Activated CD4-positive, CD25-positive, alpha-beta regulatory T cell (primary cell): ENCODE measurements around the gene GPBP1.
A peak's percentile ranks its signal among the peaks of the same experiment; 100 is the strongest.
"Not testable (repeated sequence)": the region's sequence is repeated elsewhere in the genome, so short reads cannot be mapped to it uniquely, and the experiment has no call there.

ENCODE experiments used
- DNase-seq, 4 experiments: peaks; one replicate each; lab custom pipeline; 2025; lab: John Stamatoyannopoulos, UW

GPBP1 gene

DNA sequence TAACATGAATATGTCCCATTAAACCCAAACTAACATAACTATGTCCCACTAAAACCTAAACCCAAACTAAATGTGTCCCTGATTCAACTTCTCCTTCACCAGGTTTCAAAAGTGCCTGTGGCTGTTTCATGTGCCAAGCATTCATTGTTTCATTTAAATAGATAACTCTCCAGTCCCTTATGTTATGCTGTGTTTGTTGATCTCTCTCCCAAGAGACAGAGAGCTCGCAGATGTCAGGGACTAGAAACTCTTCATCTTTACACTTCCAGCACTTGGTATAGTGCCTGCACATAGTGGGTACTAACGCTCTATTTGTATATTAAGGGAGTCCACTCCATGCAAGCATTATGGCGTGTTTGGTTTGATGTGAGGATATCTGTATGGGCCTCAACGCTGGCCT lies 118.0 kb downstream of the GPBP1 start:
- no peak for DNase-seq

DNA sequence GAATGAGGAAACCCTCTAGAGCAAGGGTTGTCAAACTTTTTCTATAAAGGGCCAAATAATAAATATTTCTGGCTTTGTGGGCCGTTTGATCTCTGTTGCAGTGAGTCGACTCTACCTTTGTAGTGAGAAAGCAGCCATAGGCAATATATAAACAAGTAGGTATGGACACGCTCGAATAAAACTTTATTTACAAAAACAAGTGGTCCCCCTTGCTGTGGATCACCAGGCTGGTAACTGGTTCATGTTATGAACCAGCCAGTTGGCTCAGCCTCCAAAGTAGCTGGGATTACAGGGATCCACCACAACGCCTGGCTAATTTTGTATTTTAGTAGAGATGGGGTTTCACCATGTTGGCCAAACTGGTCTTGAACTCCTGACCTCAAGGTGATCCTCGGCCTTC lies 118.5 kb downstream of the GPBP1 start:
- DNase-seq, result no peak

DNA sequence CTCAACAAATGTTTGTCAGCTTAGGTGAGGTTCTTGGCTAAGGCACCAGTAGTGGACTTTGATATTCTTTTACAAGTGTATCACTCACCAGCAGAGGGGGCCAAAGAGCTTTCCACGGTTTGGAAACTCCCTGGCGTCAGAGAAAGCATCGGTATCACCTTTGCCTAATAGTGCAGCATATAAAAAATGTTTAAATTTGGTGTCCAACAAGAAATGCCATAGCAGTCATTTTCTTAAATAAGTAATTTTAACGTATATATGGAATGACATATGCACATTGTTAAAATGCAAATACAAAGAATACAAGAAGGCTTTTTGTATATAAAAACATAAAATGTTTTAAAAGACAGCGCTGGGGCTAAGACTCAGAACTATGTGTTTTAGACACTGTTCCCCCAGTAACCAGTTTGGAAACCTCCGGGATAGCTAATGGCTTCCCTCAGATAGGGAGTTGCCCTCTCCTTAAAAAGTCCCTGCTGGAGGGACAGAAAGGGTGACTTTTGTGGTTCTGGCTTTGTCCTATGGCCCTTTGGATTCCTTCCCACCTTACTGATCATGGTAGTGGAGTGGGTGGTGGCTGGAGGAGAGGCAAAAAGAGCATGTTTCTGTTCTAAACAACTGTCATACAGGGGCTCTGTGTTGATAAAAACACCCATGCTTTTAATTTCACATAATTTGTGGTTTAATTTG lies 124.6 kb downstream of the GPBP1 start:
- peak; percentile 59 to 74 (median 70) for DNase-seq

DNA sequence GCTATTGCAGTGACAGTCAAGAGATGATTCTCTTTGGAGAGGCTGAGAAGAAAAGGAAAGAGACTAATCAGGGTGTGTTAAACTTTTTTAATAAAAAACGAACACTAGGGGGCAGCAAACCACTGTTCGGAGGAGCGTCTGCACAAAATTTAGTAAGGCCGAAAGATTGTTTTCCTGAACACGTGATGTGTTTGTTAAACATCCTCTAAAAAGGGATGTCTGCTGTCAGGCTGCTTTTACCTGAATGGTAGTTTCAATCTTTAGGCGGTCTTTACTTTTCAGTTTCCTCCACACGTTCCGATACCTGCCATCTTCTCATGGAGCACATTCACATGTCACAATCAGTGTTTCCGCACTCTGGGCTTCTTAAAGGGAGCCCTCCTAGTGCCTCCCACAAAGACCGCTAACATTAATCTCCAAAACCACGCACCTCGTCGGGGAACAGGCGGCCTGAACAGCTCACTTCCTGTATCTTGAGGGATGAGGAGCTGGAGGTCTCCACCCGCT lies 125.2 kb downstream of the GPBP1 start:
- peak in 2 of 4 experiments; percentile 2 to 4 for DNase-seq

DNA sequence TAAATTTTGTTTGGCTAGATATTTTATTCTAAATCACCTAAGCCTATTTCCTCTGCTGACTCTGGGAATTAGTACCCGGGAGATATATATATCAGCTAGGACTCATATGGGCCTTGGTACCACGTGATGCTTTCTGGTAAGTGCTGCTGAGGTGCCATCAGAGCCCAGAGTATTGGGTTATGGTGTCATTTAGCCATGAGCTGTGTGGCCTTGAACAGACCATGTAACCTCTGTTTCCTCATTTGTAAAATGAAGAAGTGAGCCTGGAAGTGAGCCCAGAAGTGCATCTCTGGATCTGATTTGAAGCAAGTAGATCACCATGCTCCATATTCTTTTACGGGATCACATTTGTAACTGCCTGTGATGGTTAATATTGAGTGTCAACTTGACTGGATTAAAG lies 126.1 kb downstream of the GPBP1 start:
- DNase-seq, result no peak

DNA sequence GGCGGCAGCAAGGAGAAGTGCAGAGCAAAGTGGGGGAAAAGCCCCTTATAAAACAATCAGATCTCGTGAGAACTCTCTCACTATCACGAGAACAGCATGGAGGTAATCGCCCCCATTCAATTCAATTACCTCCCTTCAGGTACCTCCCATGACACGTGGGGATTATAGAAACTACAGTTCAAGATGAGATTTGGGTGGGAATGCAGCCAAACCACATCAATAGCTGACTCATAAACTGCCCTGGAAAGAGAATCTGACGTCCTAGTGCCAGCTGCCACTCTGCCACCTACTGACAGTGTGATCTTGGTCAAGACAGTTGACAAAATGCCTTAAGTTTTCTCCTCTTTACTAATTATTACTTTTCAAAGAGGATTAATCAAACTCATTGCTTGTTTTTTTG lies 128.3 kb downstream of the GPBP1 start:
- DNase-seq, result no peak

DNA sequence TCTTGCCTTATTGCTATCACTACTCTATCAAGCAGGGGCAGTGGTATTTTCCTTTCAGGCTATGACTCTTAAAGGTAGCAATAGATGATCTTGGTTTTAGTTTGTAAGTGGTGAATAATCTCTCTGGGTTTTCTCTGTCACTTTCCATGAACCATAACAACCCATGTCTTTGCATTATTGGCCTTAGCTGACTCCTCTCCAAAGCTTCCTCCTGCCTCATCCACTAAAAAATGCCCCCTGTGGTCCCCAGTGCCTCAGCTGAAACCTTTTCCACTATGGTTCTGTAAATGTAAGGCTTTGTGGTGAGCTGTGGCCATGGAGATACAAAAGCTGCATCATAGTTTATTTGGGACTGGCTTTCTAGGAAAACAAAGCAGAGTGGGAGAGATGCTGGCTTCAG lies 128.8 kb downstream of the GPBP1 start:
- no peak for DNase-seq

DNA sequence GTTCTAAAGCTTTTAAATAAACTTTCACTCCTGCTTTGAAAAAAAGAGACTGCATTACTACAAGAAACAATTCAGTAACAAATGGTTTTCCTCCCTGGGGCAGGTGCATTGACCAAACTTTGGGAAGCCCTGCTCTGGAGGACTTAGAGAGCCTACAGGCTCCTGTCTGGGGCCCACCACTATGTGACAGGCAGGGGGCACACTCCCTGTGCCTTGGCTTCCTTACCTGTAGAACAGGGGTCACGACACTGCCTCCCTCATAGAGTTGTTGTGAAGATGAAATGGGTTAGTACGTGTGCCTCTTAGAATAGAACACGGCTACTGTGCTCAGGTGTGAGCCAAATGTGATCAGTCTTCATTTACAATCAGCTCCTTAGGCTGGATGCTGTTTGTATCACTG lies 130.1 kb downstream of the GPBP1 start:
- DNase-seq, result no peak

DNA sequence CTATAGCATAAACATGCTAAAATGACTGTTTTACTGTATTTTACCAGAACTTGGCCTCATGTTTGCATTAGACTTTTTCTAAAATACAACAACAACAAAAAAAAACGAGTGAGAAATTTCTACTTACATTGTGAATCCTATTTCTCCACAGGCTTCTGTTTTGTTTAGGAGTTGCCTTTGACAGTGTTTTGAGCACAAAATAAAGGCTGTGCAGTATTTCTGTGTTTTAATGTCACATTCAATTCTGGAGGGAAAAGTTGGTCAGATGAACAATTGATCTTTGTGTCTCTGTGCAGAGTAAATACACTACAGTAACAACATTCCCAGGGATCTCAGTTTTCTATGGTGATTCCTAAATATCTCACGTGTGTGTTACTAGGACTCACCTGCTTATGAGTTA lies 131.1 kb downstream of the GPBP1 start:
- no peak for DNase-seq

DNA sequence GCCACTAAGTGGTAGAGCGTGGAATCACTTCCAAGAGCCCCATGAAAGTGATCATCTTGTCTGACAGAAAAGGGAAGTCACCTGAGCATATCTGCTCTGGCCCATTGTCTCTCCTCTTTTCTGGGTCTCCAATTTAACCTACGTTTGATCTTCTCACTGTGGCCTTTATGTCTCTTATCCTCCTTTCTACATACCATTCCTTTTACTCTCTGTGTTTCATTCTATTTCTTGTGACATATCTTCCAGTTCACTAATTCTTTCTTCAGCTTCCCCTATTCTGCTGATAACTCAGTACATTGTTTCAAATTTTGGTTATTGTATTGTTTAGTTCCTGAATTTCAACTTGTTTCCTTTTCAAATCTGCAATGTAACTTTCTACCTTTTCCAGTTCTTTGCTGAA lies 132.5 kb downstream of the GPBP1 start:
- DNase-seq, result no peak

DNA sequence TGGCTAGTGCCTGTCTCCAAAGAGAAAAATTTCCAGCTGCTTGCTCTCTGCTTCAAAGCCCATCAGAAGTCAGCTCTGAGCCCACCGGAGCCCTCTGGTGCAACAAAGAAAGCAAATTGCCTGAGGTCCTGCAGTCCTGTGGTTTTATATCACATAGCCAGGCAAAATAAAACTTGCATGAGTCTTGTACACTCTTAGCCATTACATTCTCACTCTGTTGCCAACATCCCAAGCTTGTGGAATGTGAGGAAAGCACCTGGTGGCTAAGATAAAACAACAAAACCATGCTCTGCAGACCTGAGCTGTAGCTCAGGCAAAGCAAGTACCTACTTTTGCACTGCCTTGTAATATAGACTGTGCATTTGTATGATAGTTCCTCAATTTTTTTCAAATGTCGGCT lies 133.7 kb downstream of the GPBP1 start:
- no peak for DNase-seq

DNA sequence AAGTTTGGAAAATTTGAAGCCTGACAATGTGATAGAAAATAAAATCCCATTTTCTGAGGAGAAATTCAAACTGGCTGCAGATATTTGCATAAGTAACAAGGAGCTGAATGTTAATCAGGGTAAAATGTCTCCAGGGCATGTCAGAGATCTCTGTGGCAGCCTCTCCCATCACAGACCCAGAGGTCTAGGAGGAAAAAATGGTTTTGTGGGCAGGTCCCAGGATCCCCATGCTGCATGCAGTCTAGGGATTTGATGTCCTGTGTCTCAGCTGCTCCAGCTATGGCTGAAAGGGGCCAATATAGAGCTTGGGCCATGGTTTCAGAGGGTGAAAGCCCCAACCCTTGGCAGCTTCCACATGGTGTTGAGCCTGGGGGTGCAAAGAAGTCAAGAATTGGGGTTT lies 135.2 kb downstream of the GPBP1 start:
- not testable (repeated sequence) for DNase-seq

DNA sequence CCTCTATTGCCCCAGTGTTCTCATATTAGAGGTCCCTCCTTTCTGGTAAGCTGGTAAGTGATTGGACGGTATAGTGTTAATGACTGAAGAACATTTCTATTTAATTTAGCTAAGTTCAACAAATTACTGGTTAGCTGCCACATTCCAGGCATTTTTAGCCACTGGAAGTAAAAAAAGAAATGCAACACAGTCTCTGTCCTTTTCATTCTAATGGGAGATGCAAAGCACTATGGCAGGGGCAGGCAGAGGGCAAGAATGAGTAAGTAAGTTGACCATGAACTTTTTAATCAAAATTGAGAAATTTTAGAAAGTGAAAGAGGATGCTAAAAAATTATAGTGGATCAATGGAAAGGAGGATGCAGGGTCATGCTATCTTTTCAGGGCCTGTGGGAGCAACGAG lies 137.4 kb downstream of the GPBP1 start:
- DNase-seq, result no peak

DNA sequence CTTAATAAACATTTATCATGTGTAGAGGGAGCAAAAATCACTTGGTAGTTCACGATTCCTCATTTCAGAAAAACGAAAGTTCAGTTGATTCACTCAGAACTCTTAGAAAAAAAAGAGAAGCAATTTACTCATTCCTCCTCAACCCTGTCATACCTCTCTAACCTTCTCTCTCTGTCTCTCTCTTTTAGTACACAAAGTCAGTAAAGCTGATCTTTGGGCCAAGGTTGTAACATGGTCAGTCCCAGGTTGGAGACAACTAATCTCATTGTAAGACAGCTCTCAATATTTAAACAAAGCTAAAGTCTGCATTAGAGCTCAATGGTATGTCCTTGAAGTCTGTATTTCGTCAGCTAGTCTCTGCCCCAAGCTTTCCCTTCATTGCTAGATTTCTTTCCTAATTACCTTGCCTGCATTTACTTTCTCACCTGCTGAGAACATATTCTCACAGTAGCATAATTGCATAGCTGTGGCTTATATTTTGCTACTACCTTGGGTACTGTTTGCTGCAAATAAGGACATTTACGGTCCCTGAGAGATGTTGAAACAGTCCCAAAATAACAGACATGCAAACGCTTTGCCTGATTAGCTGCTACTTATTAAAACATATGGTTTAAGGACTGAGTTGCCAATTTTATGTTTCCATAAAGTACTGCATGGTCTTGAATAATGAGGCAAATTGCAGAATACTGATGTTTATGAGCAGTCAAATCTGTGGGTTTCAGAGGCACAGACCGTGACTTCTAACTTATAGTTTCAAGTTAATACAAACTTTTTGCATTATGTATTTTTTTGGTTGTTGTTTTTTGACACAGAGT lies 138.3 kb downstream of the GPBP1 start:
- DNase-seq, result no peak

DNA sequence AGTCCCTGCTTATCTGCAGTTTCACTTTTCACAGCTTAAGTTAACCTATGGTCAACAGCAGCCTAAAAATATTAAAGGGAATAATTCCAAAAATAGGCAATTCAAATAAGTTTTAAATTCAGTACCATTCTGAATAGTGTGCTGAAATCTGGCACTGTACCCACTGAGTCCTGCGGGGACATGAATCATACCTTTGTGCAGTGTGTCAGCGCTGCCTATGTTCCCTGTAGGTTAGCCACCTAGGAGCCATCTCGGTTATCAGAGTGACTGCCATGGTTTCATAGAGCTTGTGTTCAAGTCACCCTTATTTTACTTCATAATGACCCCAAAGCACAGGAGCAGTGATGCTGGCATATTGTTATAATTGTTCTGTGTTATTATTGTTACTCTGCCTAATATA lies 139.9 kb downstream of the GPBP1 start:
- no peak for DNase-seq
